ENCODE results near the gene RPF1. TPM values are rescaled to one million over a fixed set of nuclear protein-coding genes. Genes with fewer than 3 reads are reported as not detected.
"Not testable (repeated sequence)": the region's sequence is repeated elsewhere in the genome, so short reads cannot be mapped to it uniquely, and the experiment has no call there.

RPF1 gene
- polyA plus RNA-seq, 3 donors, result 11.9 to 25.4 (median 23.8) TPM

DNA sequence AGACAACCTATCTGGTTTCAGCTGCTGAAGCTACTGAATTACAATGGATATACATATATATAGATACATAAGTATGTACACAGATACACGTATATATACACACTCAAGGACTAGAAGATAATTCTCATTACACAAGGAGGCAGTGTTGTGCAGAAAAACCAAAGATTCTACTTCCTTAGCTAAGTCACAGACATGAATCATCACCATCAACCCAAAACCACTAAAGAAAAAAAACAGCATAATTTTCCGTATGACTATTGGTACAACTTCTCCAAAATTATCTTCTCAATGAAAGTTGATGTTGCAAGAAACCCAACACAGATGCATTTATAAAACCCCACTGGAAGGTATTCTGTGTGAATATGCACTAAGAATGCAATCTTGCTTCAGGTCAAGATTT lies 36.8 kb upstream of the RPF1 start:
- Mint-ChIP-seq H3K9me3 (peaks cover 0 to 9% (median 7%) of the 10 kb centered on the region in 7 donors), H3K27me3 (ENCODE audit: low read depth in 3 of 3) (no peaks in the 10 kb centered on the region), H3K4me3 (no peak overlapping the region), H3K36me3 (peaks cover 4 to 5% of the 10 kb centered on the region in 2 donors), H3K27ac (peak overlapping the region; percentile 79 to 95 (median 89)), H3K4me1 (peaks cover 19% of the 10 kb centered on the region)
- no peaks in the 10 kb centered on the region for H4K20me1 ChIP-seq (ENCODE audit: insufficient read depth, low read length)
- DNase-seq, result peak; percentile 88 to 97 (median 94)
- no peaks in the 10 kb centered on the region for H3K27me3 ChIP-seq (ENCODE audit: control insufficient read depth in 2 of 2, insufficient read depth in 2 of 2, low read length in 2 of 2)
- H3K36me3 ChIP-seq (replicated peaks in 1 of 2; ENCODE audit: control insufficient read depth in 1 of 2, insufficient read depth in 2 of 2, low read length in 2 of 2), result no peaks in the 10 kb centered on the region
- peak overlapping the region; percentile 4 for H3K4me2 ChIP-seq (replicated peaks; ENCODE audit: extremely low read depth, low read length, poor library complexity, severe bottlenecking)
- H3K4me3 ChIP-seq (replicated peaks in 1 of 3; ENCODE audit: low read depth in 2 of 3, low read length in 3 of 3), result no peak overlapping the region
- H3K9me3 ChIP-seq (replicated peaks in 1 of 2; ENCODE audit: control insufficient read depth in 1 of 2, insufficient read depth in 1 of 2, low read length in 2 of 2), result no peaks in the 10 kb centered on the region
- no CpG with 5 or more reads among the region's 2 CpGs for WGBS (ENCODE audit: insufficient coverage)
- intact Hi-C loops (cut with micrococcal nuclease), result loop anchor here (10.0 kb wide), 3 partner anchors 63 to 313 kb away; partner anchors contain the start of genes CTBS (in 1 of the 2), GNG5 (in 1 of the 2) and SPATA1 (in 1 of the 2)
- TF ChIP-seq, protein P1, sequence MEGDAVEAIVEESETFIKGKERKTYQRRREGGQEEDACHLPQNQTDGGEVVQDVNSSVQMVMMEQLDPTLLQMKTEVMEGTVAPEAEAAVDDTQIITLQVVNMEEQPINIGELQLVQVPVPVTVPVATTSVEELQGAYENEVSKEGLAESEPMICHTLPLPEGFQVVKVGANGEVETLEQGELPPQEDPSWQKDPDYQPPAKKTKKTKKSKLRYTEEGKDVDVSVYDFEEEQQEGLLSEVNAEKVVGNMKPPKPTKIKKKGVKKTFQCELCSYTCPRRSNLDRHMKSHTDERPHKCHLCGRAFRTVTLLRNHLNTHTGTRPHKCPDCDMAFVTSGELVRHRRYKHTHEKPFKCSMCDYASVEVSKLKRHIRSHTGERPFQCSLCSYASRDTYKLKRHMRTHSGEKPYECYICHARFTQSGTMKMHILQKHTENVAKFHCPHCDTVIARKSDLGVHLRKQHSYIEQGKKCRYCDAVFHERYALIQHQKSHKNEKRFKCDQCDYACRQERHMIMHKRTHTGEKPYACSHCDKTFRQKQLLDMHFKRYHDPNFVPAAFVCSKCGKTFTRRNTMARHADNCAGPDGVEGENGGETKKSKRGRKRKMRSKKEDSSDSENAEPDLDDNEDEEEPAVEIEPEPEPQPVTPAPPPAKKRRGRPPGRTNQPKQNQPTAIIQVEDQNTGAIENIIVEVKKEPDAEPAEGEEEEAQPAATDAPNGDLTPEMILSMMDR (IDR thresholded peaks at IDR 0.05), result peak; percentile 73
- peak overlapping the region in 1 of 2 donors; percentile 45 for H3K27ac ChIP-seq (ENCODE audit: low read depth in 1 of 2, low read length in 2 of 2)
- no peaks in the 10 kb centered on the region for H3K79me2 ChIP-seq (ENCODE audit: insufficient read depth, low read length)
- H2AFZ ChIP-seq (ENCODE audit: insufficient read depth, low read depth, low read length, poor library complexity, severe bottlenecking), result no peak overlapping the region
- H3K4me1 ChIP-seq (ENCODE audit: control insufficient read depth in 1 of 2, insufficient read depth in 2 of 2, low read length in 2 of 2), result peaks cover 22 to 27% of the 10 kb centered on the region in 2 donors
- no peak overlapping the region for H3K9ac ChIP-seq (ENCODE audit: insufficient read depth, low read length, poor library complexity, severe bottlenecking)

DNA sequence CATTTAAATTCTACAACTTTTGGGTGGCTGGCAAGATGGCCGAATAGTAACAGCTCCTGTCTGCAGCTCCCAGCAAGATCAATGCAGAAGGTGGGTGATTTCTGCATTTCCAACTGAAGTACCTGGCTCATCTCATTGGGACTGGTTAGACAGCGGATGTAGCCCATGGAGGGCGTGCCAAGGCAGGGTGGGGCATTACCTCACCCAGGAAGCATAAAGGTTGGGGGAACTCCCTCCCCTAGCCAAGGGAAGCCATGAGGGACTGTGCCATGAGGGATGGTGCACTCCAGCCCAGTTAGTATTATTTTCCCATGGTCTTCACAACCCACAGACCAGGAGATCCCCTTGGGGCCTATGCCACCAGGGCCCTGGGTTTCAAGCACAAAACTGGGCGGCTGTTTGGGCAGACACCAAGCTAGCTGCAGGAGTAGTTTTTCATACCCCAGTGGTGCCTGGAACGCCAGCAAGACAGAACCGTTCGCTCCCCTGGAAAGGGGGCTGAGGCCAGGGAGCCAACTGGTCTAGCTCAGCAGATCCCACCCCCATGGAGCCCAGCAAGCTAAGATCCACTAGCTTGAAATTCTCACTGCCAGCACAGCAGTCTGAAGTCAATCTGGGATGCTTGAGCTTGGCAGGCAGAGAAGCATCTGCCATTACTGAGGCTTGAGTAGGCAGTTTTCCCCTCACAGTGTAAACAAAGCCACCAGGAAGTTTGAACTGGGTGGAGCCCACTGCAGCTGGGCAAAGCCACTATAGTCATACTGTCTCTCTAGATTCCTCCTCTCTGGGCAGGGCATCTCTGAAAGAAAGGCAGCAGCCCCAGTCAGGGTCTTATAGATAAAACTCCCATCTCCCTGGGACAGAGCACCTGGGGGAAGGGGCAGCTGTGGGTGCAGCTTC lies 36.1 kb upstream of the RPF1 start:
- Histone ChIP-seq H3K4me1 (ENCODE audit: control insufficient read depth in 1 of 2, insufficient read depth in 2 of 2, low read length in 2 of 2) (peaks cover 15 to 19% of the 10 kb centered on the region in 2 donors), H2AFZ (ENCODE audit: insufficient read depth, low read depth, low read length, poor library complexity, severe bottlenecking) (peak overlapping the region; percentile 61), H3K27ac (ENCODE audit: low read depth in 1 of 2, low read length in 2 of 2) (peak overlapping the region; percentile 39 to 45), H3K4me2 (replicated peaks; ENCODE audit: extremely low read depth, low read length, poor library complexity, severe bottlenecking) (peak overlapping the region; percentile 4), H3K4me3 (replicated peaks in 1 of 3; ENCODE audit: low read depth in 2 of 3, low read length in 3 of 3) (peak overlapping the region in 1 of 3 experiments; percentile 21)
- not testable (repeated sequence) for H3K27me3 ChIP-seq (ENCODE audit: control insufficient read depth in 2 of 2, insufficient read depth in 2 of 2, low read length in 2 of 2); H3K36me3 Mint-ChIP-seq; H3K79me2 ChIP-seq (ENCODE audit: insufficient read depth, low read length); H3K9me3 ChIP-seq (replicated peaks in 1 of 2; ENCODE audit: control insufficient read depth in 1 of 2, insufficient read depth in 1 of 2, low read length in 2 of 2); H3K36me3 ChIP-seq (replicated peaks in 1 of 2; ENCODE audit: control insufficient read depth in 1 of 2, insufficient read depth in 2 of 2, low read length in 2 of 2); H3K27me3 Mint-ChIP-seq (ENCODE audit: low read depth in 3 of 3); H3K9me3 Mint-ChIP-seq; H3K9ac ChIP-seq (ENCODE audit: insufficient read depth, low read length, poor library complexity, severe bottlenecking); H4K20me1 ChIP-seq (ENCODE audit: insufficient read depth, low read length)
- 79% methylated on average over 5 of the region's 7 CpGs for WGBS (ENCODE audit: insufficient coverage)
- H3K4me1 Mint-ChIP-seq, result peaks cover 19% of the 10 kb centered on the region
- peak in 2 of 3 donors; percentile 20 to 46 for DNase-seq
- intact Hi-C loops (cut with micrococcal nuclease), result loop anchor here (10.0 kb wide), 3 partner anchors 62 to 312 kb away; partner anchors contain the start of genes CTBS (in 1 of the 2), GNG5 (in 1 of the 2) and SPATA1 (in 1 of the 2)
- H3K27ac Mint-ChIP-seq, result peak overlapping the region; percentile 79 to 95 (median 89)
- peak overlapping the region in 1 of 2 donors; percentile 39 for H3K4me3 Mint-ChIP-seq

DNA sequence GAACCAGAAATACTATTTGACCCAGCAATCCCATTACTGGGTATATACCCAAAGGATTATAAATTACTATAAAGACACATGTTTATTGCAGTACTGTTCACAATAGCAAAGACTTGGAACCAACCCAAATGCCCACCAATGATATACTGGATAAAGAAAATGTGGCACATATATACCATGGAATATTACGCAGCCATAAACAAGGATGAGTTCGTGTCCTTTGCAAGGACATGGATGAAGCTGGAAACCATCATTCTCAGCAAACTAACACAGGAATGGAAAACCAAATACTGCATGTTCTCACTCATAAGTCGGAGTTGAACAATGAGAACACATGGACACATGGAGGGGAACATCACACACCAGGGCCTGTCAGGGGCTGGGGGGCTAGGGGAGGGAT lies 30.4 kb upstream of the RPF1 start:
- H3K9me3 ChIP-seq (replicated peaks in 1 of 2; ENCODE audit: control insufficient read depth in 1 of 2, insufficient read depth in 1 of 2, low read length in 2 of 2); H3K36me3 Mint-ChIP-seq; H3K27ac ChIP-seq (ENCODE audit: low read depth in 1 of 2, low read length in 2 of 2); H3K4me3 Mint-ChIP-seq; H3K4me3 ChIP-seq (replicated peaks in 1 of 3; ENCODE audit: low read depth in 2 of 3, low read length in 3 of 3); H3K27me3 Mint-ChIP-seq (ENCODE audit: low read depth in 3 of 3); H3K4me2 ChIP-seq (replicated peaks; ENCODE audit: extremely low read depth, low read length, poor library complexity, severe bottlenecking); H3K79me2 ChIP-seq (ENCODE audit: insufficient read depth, low read length); H4K20me1 ChIP-seq (ENCODE audit: insufficient read depth, low read length); H3K9ac ChIP-seq (ENCODE audit: insufficient read depth, low read length, poor library complexity, severe bottlenecking); DNase-seq; H3K27ac Mint-ChIP-seq; H3K36me3 ChIP-seq (replicated peaks in 1 of 2; ENCODE audit: control insufficient read depth in 1 of 2, insufficient read depth in 2 of 2, low read length in 2 of 2); H2AFZ ChIP-seq (ENCODE audit: insufficient read depth, low read depth, low read length, poor library complexity, severe bottlenecking); H3K27me3 ChIP-seq (ENCODE audit: control insufficient read depth in 2 of 2, insufficient read depth in 2 of 2, low read length in 2 of 2): not testable (repeated sequence)
- intact Hi-C loops (cut with micrococcal nuclease), result loop anchor here (10.0 kb wide), 3 partner anchors 56 to 306 kb away; partner anchors contain the start of genes CTBS (in 1 of the 2), GNG5 (in 1 of the 2) and SPATA1 (in 1 of the 2)
- Mint-ChIP-seq H3K4me1 (peaks cover 18% of the 10 kb centered on the region), H3K9me3 (peaks cover 0 to 11% (median 9%) of the 10 kb centered on the region in 7 donors)
- WGBS (ENCODE audit: insufficient coverage), result 100% methylated on average over 2 of the region's 3 CpGs
- H3K4me1 ChIP-seq (ENCODE audit: control insufficient read depth in 1 of 2, insufficient read depth in 2 of 2, low read length in 2 of 2), result peaks cover 10 to 20% of the 10 kb centered on the region in 2 donors
